Osteoblast (primary cell): ENCODE measurements around the gene DPP4. TPM values are rescaled to one million over a fixed set of nuclear protein-coding genes. Genes with fewer than 3 reads are reported as not detected.
"Not testable (repeated sequence)": the region's sequence is repeated elsewhere in the genome, so short reads cannot be mapped to it uniquely, and the experiment has no call there.

Experiments used
- DNase-seq: peaks from one replicate; pipeline ENCODE4 v3.0.0; 2011; ENCODE audit warnings: low spot score, mixed read lengths; ENCODE audit not compliant: insufficient read length; ENCODE audit errors: missing footprints
- H2AFZ ChIP-seq: 2 replicates; pipeline ENCODE4 v1.6.0; 2011; ENCODE audit warnings: mild to moderate bottlenecking, low read length
- H3K27ac ChIP-seq: 2 replicates; pipeline ENCODE4 v1.5.1; 2011; ENCODE audit warnings: mild to moderate bottlenecking, low read depth, low read length, moderate library complexity
- H3K27me3 ChIP-seq: 2 replicates; pipeline ENCODE4 v1.6.0; 2012; ENCODE audit warnings: mild to moderate bottlenecking, control low read depth, inconsistent platforms, low read length, moderate library complexity; ENCODE audit not compliant: insufficient read depth
- H3K36me3 ChIP-seq: 2 replicates; pipeline ENCODE4 v1.5.1; 2011; ENCODE audit warnings: mild to moderate bottlenecking, low read length, control low read depth, moderate library complexity; ENCODE audit not compliant: insufficient read depth
- H3K4me1 ChIP-seq: 2 replicates; pipeline ENCODE4 v1.5.1; 2011; ENCODE audit warnings: mild to moderate bottlenecking, low read length, control low read depth, moderate library complexity; ENCODE audit not compliant: insufficient read depth
- H3K4me2 ChIP-seq: 2 replicates; pipeline ENCODE4 v1.6.0; 2011; ENCODE audit warnings: mild to moderate bottlenecking, low read length; ENCODE audit not compliant: insufficient read depth
- H3K4me3 ChIP-seq: fragments of 200-600 bp; sonication (generic); 3 replicates; pipeline ENCODE4 v1.5.1; 2012; ENCODE audit warnings: mild to moderate bottlenecking, low read length, inconsistent platforms; ENCODE audit not compliant: insufficient read depth
- H3K79me2 ChIP-seq: 2 replicates; pipeline ENCODE4 v1.6.0; 2012; ENCODE audit warnings: mild to moderate bottlenecking, low read length, control low read depth, inconsistent platforms; ENCODE audit not compliant: insufficient read depth
- H3K9me3 ChIP-seq: 2 replicates; pipeline ENCODE4 v1.5.1; 2011; ENCODE audit warnings: low read depth, low read length, control low read depth
- H4K20me1 ChIP-seq: 2 replicates; pipeline ENCODE4 v1.6.0; 2012; ENCODE audit warnings: mild to moderate bottlenecking, low read length, control low read depth; ENCODE audit not compliant: insufficient read depth
- total RNA-seq: library from RNA; depleted of rRNA; stranded (reverse); fragments of >200 nt; gene quantifications from 2 replicates; pipeline ENCODE4 v1.2.3, GENCODE V29; 2012
- TF ChIP-seq, protein P1 (sequence below): IDR thresholded peaks from 2 replicates; pipeline ENCODE4 v1.5.1; 2011; ENCODE audit warnings: mild to moderate bottlenecking, low read depth, low read length, moderate library complexity; ENCODE audit errors: extremely low read depth

DPP4 gene
- total RNA-seq, 1 donor, result 192 TPM

- Histone ChIP-seq H3K4me2 (no peak overlapping the region), H3K79me2 (no peaks in the 10 kb centered on the region), H4K20me1 (no peaks in the 10 kb centered on the region), H3K36me3 (no peaks in the 10 kb centered on the region), H3K4me1 (no peaks in the 10 kb centered on the region), H3K4me3 (no peak overlapping the region), H3K27me3 (no peaks in the 10 kb centered on the region), H3K27ac (no peak overlapping the region), H3K9me3 (no peaks in the 10 kb centered on the region), H2AFZ (no peak overlapping the region)
- TF ChIP-seq, protein P1, sequence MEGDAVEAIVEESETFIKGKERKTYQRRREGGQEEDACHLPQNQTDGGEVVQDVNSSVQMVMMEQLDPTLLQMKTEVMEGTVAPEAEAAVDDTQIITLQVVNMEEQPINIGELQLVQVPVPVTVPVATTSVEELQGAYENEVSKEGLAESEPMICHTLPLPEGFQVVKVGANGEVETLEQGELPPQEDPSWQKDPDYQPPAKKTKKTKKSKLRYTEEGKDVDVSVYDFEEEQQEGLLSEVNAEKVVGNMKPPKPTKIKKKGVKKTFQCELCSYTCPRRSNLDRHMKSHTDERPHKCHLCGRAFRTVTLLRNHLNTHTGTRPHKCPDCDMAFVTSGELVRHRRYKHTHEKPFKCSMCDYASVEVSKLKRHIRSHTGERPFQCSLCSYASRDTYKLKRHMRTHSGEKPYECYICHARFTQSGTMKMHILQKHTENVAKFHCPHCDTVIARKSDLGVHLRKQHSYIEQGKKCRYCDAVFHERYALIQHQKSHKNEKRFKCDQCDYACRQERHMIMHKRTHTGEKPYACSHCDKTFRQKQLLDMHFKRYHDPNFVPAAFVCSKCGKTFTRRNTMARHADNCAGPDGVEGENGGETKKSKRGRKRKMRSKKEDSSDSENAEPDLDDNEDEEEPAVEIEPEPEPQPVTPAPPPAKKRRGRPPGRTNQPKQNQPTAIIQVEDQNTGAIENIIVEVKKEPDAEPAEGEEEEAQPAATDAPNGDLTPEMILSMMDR, result no peak
- DNase-seq, result no peak
Measured at GRCh38 chr2:161981679-161982250, 92.2 kb downstream of the DPP4 start.

DNA sequence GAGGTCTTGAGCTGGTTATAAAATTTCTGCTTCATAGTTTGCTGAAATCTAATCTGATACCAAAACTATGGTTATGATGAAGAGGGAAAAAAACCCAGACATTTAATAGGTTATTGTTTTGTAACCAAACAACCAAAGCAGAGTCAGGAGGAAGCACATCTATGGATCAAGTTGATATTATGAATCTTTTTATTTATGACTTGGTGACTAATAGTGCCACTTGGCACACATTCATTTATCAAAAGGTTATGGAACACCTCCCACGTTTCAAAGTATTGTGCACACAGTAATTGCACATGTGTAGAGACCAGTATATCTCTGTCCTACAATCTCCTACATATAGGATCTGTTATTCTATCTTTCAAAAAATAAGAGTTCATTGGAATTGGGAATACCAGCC is 93.0 kb downstream of the DPP4 start:
- no peak for DNase-seq
- H3K4me2 ChIP-seq, result no peak overlapping the region
- H3K36me3 ChIP-seq, result no peaks in the 10 kb centered on the region

DNA sequence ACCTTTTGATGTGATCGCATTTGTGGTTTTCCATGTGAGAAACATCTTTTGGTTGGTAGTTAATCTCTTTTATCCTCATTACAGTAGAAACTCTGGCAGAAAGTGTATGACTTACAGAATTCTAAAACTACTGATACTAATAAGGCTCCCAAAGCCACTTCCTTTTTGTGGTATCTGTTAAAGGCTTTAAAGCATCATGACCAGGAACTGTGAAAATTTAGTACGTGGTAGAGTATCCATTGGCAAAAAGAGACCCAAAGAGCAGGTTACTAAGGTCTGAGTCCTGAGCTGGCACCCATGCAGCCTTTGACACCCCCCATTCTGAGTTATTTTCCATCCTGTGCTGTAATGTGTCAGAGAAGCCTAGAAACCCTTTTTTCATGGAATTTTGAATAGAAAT is 94.5 kb downstream of the DPP4 start:
- Histone ChIP-seq H3K4me1 (peaks cover 5% of the 10 kb centered on the region), H3K4me2 (no peak overlapping the region), H4K20me1 (no peaks in the 10 kb centered on the region), H3K36me3 (no peaks in the 10 kb centered on the region), H3K27me3 (no peaks in the 10 kb centered on the region), H3K9me3 (no peaks in the 10 kb centered on the region), H3K79me2 (no peaks in the 10 kb centered on the region), H3K4me3 (no peak overlapping the region), H3K27ac (no peak overlapping the region), H2AFZ (no peak overlapping the region)
- DNase-seq, result no peak
- TF ChIP-seq, protein P1, result no peak

More for the DNA sequence above, 93.0 kb downstream of the DPP4 start:
- Histone ChIP-seq H3K4me1 (no peaks in the 10 kb centered on the region), H3K27me3 (no peaks in the 10 kb centered on the region), H3K9me3 (no peaks in the 10 kb centered on the region), H3K79me2 (no peaks in the 10 kb centered on the region), H2AFZ (no peak overlapping the region), H3K27ac (no peak overlapping the region), H4K20me1 (no peaks in the 10 kb centered on the region), H3K4me3 (no peak overlapping the region)
- TF ChIP-seq, protein P1, result no peak

- H4K20me1 ChIP-seq, H3K4me2 ChIP-seq, H3K27me3 ChIP-seq, H3K4me1 ChIP-seq, H3K79me2 ChIP-seq, H3K9me3 ChIP-seq, H3K4me3 ChIP-seq, DNase-seq, H3K36me3 ChIP-seq, H3K27ac ChIP-seq, H2AFZ ChIP-seq: not testable (repeated sequence)
Measured at GRCh38 chr2:161977926-161978325, 96.1 kb downstream of the DPP4 start.
